ENCODE data around the gene SPIRE1.

SPIRE1 gene

GRCh38 chr18:12477606-12478005 is 180.3 kb downstream of the SPIRE1 start:
- DNase-seq (ENCODE audit: low read depth, low spot score): no peak
- in situ Hi-C loops (cut with HindIII; ENCODE audit: low sequenced_read_pairs): no loop called here
- no peak overlapping the region for H3K4me3 ChIP-seq (ENCODE audit: low read depth, low read length)
- TF ChIP-seq, protein P1, sequence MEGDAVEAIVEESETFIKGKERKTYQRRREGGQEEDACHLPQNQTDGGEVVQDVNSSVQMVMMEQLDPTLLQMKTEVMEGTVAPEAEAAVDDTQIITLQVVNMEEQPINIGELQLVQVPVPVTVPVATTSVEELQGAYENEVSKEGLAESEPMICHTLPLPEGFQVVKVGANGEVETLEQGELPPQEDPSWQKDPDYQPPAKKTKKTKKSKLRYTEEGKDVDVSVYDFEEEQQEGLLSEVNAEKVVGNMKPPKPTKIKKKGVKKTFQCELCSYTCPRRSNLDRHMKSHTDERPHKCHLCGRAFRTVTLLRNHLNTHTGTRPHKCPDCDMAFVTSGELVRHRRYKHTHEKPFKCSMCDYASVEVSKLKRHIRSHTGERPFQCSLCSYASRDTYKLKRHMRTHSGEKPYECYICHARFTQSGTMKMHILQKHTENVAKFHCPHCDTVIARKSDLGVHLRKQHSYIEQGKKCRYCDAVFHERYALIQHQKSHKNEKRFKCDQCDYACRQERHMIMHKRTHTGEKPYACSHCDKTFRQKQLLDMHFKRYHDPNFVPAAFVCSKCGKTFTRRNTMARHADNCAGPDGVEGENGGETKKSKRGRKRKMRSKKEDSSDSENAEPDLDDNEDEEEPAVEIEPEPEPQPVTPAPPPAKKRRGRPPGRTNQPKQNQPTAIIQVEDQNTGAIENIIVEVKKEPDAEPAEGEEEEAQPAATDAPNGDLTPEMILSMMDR (IDR thresholded peaks at IDR 0.05; ENCODE audit: low read depth, low read length): no peak

GRCh38 chr18:12476955-12477354 is 181.0 kb downstream of the SPIRE1 start:
- in situ Hi-C loops (cut with HindIII; ENCODE audit: low sequenced_read_pairs): no loop called here

GRCh38 chr18:12474876-12475275 is 183.0 kb downstream of the SPIRE1 start:
- no peak for DNase-seq (ENCODE audit: low read depth, low spot score)
- in situ Hi-C loops (cut with HindIII; ENCODE audit: low sequenced_read_pairs): no loop called here
- H3K4me3 ChIP-seq (ENCODE audit: low read depth, low read length): no peak overlapping the region
- TF ChIP-seq, protein P1 (IDR thresholded peaks at IDR 0.05; ENCODE audit: low read depth, low read length): no peak

More at GRCh38 chr18:12476955-12477354, 181.0 kb downstream of the SPIRE1 start:
- H3K4me3 ChIP-seq (ENCODE audit: low read depth, low read length): no peak overlapping the region
- TF ChIP-seq, protein P1 (IDR thresholded peaks at IDR 0.05; ENCODE audit: low read depth, low read length): no peak
- DNase-seq (ENCODE audit: low read depth, low spot score): no peak

GRCh38 chr18:12474146-12474545 is 183.8 kb downstream of the SPIRE1 start:
- no peak for DNase-seq (ENCODE audit: low read depth, low spot score)
- H3K4me3 ChIP-seq (ENCODE audit: low read depth, low read length): no peak overlapping the region
- in situ Hi-C loops (cut with HindIII; ENCODE audit: low sequenced_read_pairs): no loop called here
- TF ChIP-seq, protein P1 (IDR thresholded peaks at IDR 0.05; ENCODE audit: low read depth, low read length): no peak

GRCh38 chr18:12470382-12471075 is 187.4 kb downstream of the SPIRE1 start:
- DNase-seq (ENCODE audit: low read depth, low spot score): no peak
- TF ChIP-seq, protein P1 (IDR thresholded peaks at IDR 0.05; ENCODE audit: low read depth, low read length): no peak
- H3K4me3 ChIP-seq (ENCODE audit: low read depth, low read length): no peak overlapping the region
- in situ Hi-C loops (cut with HindIII; ENCODE audit: low sequenced_read_pairs): no loop called here

GRCh38 chr18:12468445-12468844 is 189.5 kb downstream of the SPIRE1 start:
- no peak overlapping the region for H3K4me3 ChIP-seq (ENCODE audit: low read depth, low read length)
- DNase-seq (ENCODE audit: low read depth, low spot score): no peak
- in situ Hi-C loops (cut with HindIII; ENCODE audit: low sequenced_read_pairs): no loop called here
- TF ChIP-seq, protein P1 (IDR thresholded peaks at IDR 0.05; ENCODE audit: low read depth, low read length): no peak

All from astrocyte of the spinal cord (primary cell).